ENCODE measurements around the gene GJB1.

Gene GJB1

GRCh38 chrX:71181558-71181909 is 41.5 kb upstream of the GJB1 start:
- TF ChIP-seq ZBTB48 (tag by site-specific recombination; IDR thresholded peaks at IDR 0.05): peak; percentile 33; the same call in 1 of the 2 replicates
- no peak for TF ChIP-seq ZNF518A (tag by site-specific recombination; conservative IDR thresholded peaks at IDR 0.05; ENCODE audit: low read depth)
- POLR2A ChIA-PET: interaction anchor here (0.7 to 2.3 kb wide), 12 partner anchors 12 to 352 kb away, joined by 3 to 19 read pairs (median 4); partner anchors contain the start of genes ITGB1BP2, MED12, NONO and OGT
- H3K27ac ChIP-seq (ENCODE audit: extremely low read depth, low read depth, low read length): peak overlapping the region; percentile 65
- peaks cover 3% of the 10 kb centered on the region; the same call in 1 of the 2 replicates for H3K4me1 ChIP-seq (ENCODE audit: control insufficient read depth, insufficient read depth, low read length)
- CTCF ChIA-PET: interaction anchor here (0.6 to 6.6 kb wide), 6 partner anchors 118 to 471 kb away, joined by 3 to 40 read pairs (median 4); no protein-coding TSS in a partner anchor
- H3K9me3 ChIP-seq (ENCODE audit: control insufficient read depth, insufficient read depth, low read depth, low read length): no peaks in the 10 kb centered on the region
- H3K36me3 ChIP-seq (ENCODE audit: control insufficient read depth in 2 of 2, insufficient read depth in 1 of 2, low read length in 2 of 2): no peaks in the 10 kb centered on the region
- H3K4me3 ChIP-seq (ENCODE audit: low read depth, low read length): peak overlapping the region; percentile 2

GRCh38 chrX:71181910-71182799 is 40.9 kb upstream of the GJB1 start:
- Histone ChIP-seq H3K27ac (ENCODE audit: extremely low read depth, low read depth, low read length) (peak overlapping the region; percentile 65), H3K9me3 (ENCODE audit: control insufficient read depth, insufficient read depth, low read depth, low read length) (no peaks in the 10 kb centered on the region), H3K36me3 (ENCODE audit: control insufficient read depth in 2 of 2, insufficient read depth in 1 of 2, low read length in 2 of 2) (no peaks in the 10 kb centered on the region), H3K4me1 (ENCODE audit: control insufficient read depth, insufficient read depth, low read length) (peaks cover 3% of the 10 kb centered on the region; the same call in 1 of the 2 replicates), H3K4me3 (ENCODE audit: low read depth, low read length) (peak overlapping the region; percentile 2)
- ChIA-PET CTCF (interaction anchor here (0.6 to 6.6 kb wide), 7 partner anchors 112 to 470 kb away, joined by 3 to 40 read pairs (median 3); no protein-coding TSS in a partner anchor), POLR2A (interaction anchor here (0.6 to 2.3 kb wide), 13 partner anchors 11 to 416 kb away, joined by 3 to 19 read pairs (median 4); partner anchors contain the start of genes ITGB1BP2, MED12, NONO and OGT)
- TF ChIP-seq ZEB2 (tag by site-specific recombination; IDR thresholded peaks at IDR 0.05): 0 out of 2 replicates have a peak, but pooled peaks have one; percentile 14
- peak; percentile 47 for TF ChIP-seq INSM2 (tag by site-specific recombination; IDR thresholded peaks at IDR 0.05)
- TF ChIP-seq KLF16 (tag by site-specific recombination; IDR thresholded peaks at IDR 0.05): peak; percentile 9
- TF ChIP-seq GLIS2 (tag by site-specific recombination; IDR thresholded peaks at IDR 0.05): peak; percentile 64; the same call in 1 of the 2 replicates
- TF ChIP-seq ZXDB (tag by site-specific recombination; IDR thresholded peaks at IDR 0.05): peak; percentile 65
- peak; percentile 52 for TF ChIP-seq ZNF629 (tag by site-specific recombination; IDR thresholded peaks at IDR 0.05)
- peak; percentile 86; the same call in 1 of the 2 replicates for TF ChIP-seq PBX3 (CRISPR knock-in tag; IDR thresholded peaks at IDR 0.05)
- TF ChIP-seq ZNF280C (tag by site-specific recombination; IDR thresholded peaks at IDR 0.05): no peak
- peak; percentile 92 for TF ChIP-seq EGR2 (tag by site-specific recombination; IDR thresholded peaks at IDR 0.05; ENCODE audit: low read depth)
- peak; percentile 96 for TF ChIP-seq IKZF3 (tag by site-specific recombination; IDR thresholded peaks at IDR 0.05)
- peak; percentile 74 for TF ChIP-seq TSHZ1 (tag by site-specific recombination; IDR thresholded peaks at IDR 0.05; ENCODE audit: borderline replicate concordance)
- TF ChIP-seq GFI1B (tag by site-specific recombination; IDR thresholded peaks at IDR 0.05): no peak
- no peak for TF ChIP-seq HOXC10 (CRISPR knock-in tag; IDR thresholded peaks at IDR 0.05)
- TF ChIP-seq SP3 (tag by site-specific recombination; IDR thresholded peaks at IDR 0.05): peak; percentile 71
- peak; percentile 91 for TF ChIP-seq SP2 (tag by site-specific recombination; IDR thresholded peaks at IDR 0.05)
- TF ChIP-seq ZNF366 (tag by site-specific recombination; conservative IDR thresholded peaks at IDR 0.05): peak; percentile 60; the same call in 1 of the 2 replicates

Data from HEK293 (cell line).